Esophagus squamous epithelium (tissue), 5 donors: ENCODE measurements around the gene IFT74. TPM values are rescaled to one million over a fixed set of nuclear protein-coding genes. Genes with fewer than 3 reads are reported as not detected.

Experiments
- DNase-seq: peaks from one replicate; lab custom pipeline; 2025; lab: John Stamatoyannopoulos, UW
- H3K27ac ChIP-seq, 4 donors: fragments of 200-600 bp; sonication (generic); one replicate each; pipeline ENCODE4 v1.5.1; 2016 to 2019; ENCODE audit warnings: mild to moderate bottlenecking in 1 of 4
- H3K27me3 ChIP-seq, 4 donors: fragments of 200-600 bp; sonication (generic); 1 replicate in 3 of 4; 2 replicates in 1 of 4; pipeline versions ENCODE4 v1.5.1 to v1.6.0; 2017 to 2021; ENCODE audit warnings: antibody characterized with exemption in 1 of 4
- H3K36me3 ChIP-seq, 3 donors: fragments of 200-600 bp; sonication (generic); one replicate each; pipeline ENCODE4 v1.5.1; 2016 to 2019
- H3K4me1 ChIP-seq, 3 donors: fragments of 200-600 bp; sonication (generic); one replicate each; pipeline ENCODE4 v1.5.1; 2017 to 2019
- H3K4me3 ChIP-seq, 4 donors: fragments of 200-600 bp; sonication (generic); 1 replicate in 3 of 4; 2 replicates in 1 of 4; pipeline ENCODE4 v1.5.1; 2016 to 2019; ENCODE audit warnings: mild to moderate bottlenecking in 2 of 4, moderate library complexity in 1 of 4
- H3K9me3 ChIP-seq, 3 donors: fragments of 200-600 bp; sonication (generic); one replicate each; pipeline ENCODE4 v1.5.1; 2016 to 2019
- POLR2A ChIP-seq, 4 donors: fragments of 450-650 bp; IDR thresholded peaks; one replicate each; pipeline ENCODE4 v1.6.1; 2017; ENCODE audit warnings: antibody characterized with exemption in 4 of 4, mild to moderate bottlenecking in 4 of 4, moderate library complexity in 3 of 4
- WGBS, 2 donors: methylation state at CpG; one replicate each; pipeline ENCODE4 v1.1.5; 2018; 5-methylcytosine and 5-hydroxymethylcytosine counted together
- intact Hi-C: fragments of 100-400 bp; cut with DNase I; formaldehyde crosslinking; loops from one replicate; pipeline ENCODE4 v1.15.0; 2022
- total RNA-seq, 4 donors: library from RNA; depleted of rRNA; stranded (reverse); fragments of >200 nt; gene quantifications; one replicate each; pipeline ENCODE4 v1.1.0, GENCODE V29; 2016
- TF ChIP-seq, protein P1 (sequence below), 6 experiments: fragments of 450-650 bp in 4 of 6; fragments of 200-600 bp in 2 of 6; sonication (generic) in 2 of 6; IDR thresholded peaks; one replicate each; pipeline ENCODE4 v1.5.1; 2016 to 2019; ENCODE audit warnings: antibody characterized with exemption in 6 of 6, mild to moderate bottlenecking in 4 of 6, moderate library complexity in 4 of 6
- donor health status: DM: yes; HTN: yes; CAD: no.

IFT74 gene
- 10 to 100 TPM in 2 of 4 donors, 1 to 10 TPM in 2; 6.0 to 17.2 (median 11.8) TPM for total RNA-seq

DNA sequence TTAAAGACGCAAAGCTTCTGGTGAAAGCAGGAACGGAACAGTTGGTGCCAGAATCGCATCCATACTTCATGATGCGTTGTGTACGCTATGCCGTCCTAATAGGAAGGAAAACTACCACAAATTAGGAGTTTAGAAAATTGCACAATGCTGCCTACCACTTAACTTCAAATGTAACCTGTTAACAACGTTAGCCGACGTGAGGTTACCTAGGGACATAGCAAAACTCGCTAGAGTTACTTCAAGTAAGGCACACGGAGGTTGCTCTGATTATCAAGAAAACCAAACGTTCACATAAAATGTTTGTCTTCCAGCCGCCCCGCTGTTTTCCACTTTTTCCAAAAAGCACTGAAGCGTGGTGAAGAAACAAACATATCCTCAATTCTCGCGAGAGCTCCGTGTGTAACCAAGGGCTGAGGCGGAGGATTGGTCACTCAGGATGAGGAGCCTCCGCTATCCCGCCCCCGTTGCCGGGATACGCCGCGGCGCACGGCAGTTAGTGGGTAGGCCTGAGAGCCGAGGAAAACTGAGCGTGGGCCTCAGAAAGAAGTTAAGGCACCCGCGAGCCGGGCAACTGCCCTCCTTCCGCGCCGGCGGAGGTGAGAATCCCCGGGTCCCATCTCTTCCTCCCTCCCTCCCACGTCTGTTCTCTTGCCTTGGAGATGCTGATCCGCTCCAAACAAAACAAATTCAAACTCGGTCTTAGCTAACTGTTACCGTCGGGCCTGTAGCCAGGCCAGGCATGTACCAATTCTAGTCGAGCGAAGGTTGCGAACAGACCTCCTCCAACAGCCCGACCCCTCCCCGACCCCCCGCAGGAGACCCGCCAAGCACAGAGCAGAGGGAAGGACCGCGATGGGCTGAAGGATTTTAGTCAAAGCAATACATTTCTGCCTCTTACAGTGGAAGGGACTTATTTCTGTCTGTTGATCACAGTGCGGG lies at the start of gene IFT74:
IFT74 (plus strand) TSS at position 492 of the 939 bp plus-strand sequence. CDS start 5,556 bp downstream, outside the sequence.
- Histone ChIP-seq H3K27ac (peak within 1 kb of the TSS; percentile 73 to 89 (median 88)), H3K9me3 (no peaks in the 10 kb centered on the region), H3K4me3 (peak within 1 kb of the TSS; percentile 43 to 74 (median 62)), H3K4me1 (peaks cover 0 to 21% (median 8%) of the 10 kb centered on the region in 3 donors), H3K27me3 (no peaks in the 10 kb centered on the region), H3K36me3 (no peaks in the 10 kb centered on the region)
- 1 to 2% methylated on average over 37 to 44 of the region's 53 CpGs for WGBS, 2 donors
- intact Hi-C loops = no loop called here
- DNase-seq = peak; percentile 92
- TF ChIP-seq, protein P1, sequence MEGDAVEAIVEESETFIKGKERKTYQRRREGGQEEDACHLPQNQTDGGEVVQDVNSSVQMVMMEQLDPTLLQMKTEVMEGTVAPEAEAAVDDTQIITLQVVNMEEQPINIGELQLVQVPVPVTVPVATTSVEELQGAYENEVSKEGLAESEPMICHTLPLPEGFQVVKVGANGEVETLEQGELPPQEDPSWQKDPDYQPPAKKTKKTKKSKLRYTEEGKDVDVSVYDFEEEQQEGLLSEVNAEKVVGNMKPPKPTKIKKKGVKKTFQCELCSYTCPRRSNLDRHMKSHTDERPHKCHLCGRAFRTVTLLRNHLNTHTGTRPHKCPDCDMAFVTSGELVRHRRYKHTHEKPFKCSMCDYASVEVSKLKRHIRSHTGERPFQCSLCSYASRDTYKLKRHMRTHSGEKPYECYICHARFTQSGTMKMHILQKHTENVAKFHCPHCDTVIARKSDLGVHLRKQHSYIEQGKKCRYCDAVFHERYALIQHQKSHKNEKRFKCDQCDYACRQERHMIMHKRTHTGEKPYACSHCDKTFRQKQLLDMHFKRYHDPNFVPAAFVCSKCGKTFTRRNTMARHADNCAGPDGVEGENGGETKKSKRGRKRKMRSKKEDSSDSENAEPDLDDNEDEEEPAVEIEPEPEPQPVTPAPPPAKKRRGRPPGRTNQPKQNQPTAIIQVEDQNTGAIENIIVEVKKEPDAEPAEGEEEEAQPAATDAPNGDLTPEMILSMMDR (IDR thresholded peaks at IDR 0.05) = no peak
- TF ChIP-seq POLR2A (IDR thresholded peaks at IDR 0.05) = peak in 3 of 4 donors; percentile 20 to 55 (median 53)

DNA sequence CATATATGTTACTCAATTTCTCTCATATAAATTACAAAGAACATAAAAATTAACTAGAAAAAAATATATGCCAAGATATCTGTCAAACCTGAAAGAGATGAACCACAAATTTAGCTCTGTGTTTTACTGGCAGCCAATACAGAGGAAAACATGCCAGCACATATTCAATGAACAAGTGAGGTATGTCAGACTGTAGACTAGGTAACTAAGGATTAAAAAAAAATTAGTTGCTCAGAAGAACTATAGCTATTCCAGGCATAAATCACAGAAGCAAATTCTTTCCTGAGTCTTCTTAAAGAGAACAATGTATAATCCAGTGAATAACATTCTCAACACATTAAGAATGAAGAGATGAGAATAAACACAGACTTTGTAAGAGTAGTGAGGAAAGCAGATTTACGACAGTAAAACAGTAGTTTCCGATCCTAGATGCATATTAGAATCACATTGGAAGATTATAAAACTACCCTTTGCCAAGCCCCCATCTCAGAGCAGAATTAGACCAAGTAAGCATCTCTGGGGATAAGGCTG lies 43.0 kb upstream of the IFT74 start:
- no peak for TF ChIP-seq POLR2A (IDR thresholded peaks at IDR 0.05)
- TF ChIP-seq, protein P1 (IDR thresholded peaks at IDR 0.05) = no peak
- Histone ChIP-seq H3K27me3 (no peaks in the 10 kb centered on the region), H3K36me3 (peaks cover 4 to 93% (median 12%) of the 10 kb centered on the region in 3 donors), H3K9me3 (no peaks in the 10 kb centered on the region), H3K4me1 (no peaks in the 10 kb centered on the region), H3K4me3 (no peak overlapping the region), H3K27ac (no peak overlapping the region)
- DNase-seq = no peak
- intact Hi-C loops = no loop called here
- WGBS, 2 donors = 96 to 100% methylated on average over 2 of the region's 2 CpGs

DNA sequence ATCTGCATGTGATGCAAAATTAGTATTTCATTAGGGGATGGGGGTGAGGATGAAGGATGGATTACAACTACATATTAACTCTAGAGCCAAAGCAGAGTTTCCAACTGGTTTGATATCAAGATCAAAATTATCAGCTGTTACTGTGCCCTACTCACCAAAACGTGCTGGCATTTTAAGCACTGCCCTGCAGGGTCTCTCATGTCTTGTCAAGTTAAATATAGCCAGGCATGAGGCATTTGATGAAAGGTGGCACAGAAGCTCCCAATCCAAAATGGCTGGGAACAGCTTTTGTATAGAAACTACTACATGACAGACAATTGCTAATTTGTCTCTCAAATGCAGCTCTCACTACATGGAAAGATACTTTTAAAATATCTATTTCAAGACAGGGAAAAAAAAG lies 36.5 kb upstream of the IFT74 start:
- no peaks in the 10 kb centered on the region for H3K9me3 ChIP-seq

GRCh38 chr9:26925609-26926008 lies 30.6 kb upstream of the IFT74 start:
- H3K4me1 ChIP-seq = no peaks in the 10 kb centered on the region
- TF ChIP-seq, protein P1 (IDR thresholded peaks at IDR 0.05) = no peak
- TF ChIP-seq POLR2A (IDR thresholded peaks at IDR 0.05) = no peak
- H3K27me3 ChIP-seq = no peaks in the 10 kb centered on the region
- no peaks in the 10 kb centered on the region for H3K9me3 ChIP-seq
- H3K4me3 ChIP-seq = no peak overlapping the region
- no peak overlapping the region for H3K27ac ChIP-seq
- intact Hi-C loops = no loop called here
- peaks cover 4 to 88% (median 29%) of the 10 kb centered on the region in 3 donors for H3K36me3 ChIP-seq
- DNase-seq = no peak
- 85 to 94% methylated on average over 4 of the region's 4 CpGs for WGBS, 2 donors

More for the DNA sequence above, 36.5 kb upstream of the IFT74 start:
- Histone ChIP-seq H3K27me3 (no peaks in the 10 kb centered on the region), H3K27ac (no peak overlapping the region), H3K4me3 (no peak overlapping the region), H3K36me3 (peaks cover 0 to 100% (median 45%) of the 10 kb centered on the region in 3 donors), H3K4me1 (no peaks in the 10 kb centered on the region)
- DNase-seq = no peak
- 50% methylated on average over 1 of the region's 1 CpG for WGBS, 2 donors
- TF ChIP-seq POLR2A (IDR thresholded peaks at IDR 0.05) = no peak
- TF ChIP-seq, protein P1 (IDR thresholded peaks at IDR 0.05) = no peak
- intact Hi-C loops = no loop called here
